Stimulated activated CD4-positive, alpha-beta T cell treated with anti-CD3 and anti-CD28 coated beads, Interleukin-1b, Interleukin-23, amount 100 ng/mL, for 48 hours (primary cell): ENCODE measurements around the gene CDK16.

ENCODE experiments used
- DNase-seq: peaks from one replicate; pipeline ENCODE4 v3.0.0-alpha.2; 2020

Gene CDK16

DNA sequence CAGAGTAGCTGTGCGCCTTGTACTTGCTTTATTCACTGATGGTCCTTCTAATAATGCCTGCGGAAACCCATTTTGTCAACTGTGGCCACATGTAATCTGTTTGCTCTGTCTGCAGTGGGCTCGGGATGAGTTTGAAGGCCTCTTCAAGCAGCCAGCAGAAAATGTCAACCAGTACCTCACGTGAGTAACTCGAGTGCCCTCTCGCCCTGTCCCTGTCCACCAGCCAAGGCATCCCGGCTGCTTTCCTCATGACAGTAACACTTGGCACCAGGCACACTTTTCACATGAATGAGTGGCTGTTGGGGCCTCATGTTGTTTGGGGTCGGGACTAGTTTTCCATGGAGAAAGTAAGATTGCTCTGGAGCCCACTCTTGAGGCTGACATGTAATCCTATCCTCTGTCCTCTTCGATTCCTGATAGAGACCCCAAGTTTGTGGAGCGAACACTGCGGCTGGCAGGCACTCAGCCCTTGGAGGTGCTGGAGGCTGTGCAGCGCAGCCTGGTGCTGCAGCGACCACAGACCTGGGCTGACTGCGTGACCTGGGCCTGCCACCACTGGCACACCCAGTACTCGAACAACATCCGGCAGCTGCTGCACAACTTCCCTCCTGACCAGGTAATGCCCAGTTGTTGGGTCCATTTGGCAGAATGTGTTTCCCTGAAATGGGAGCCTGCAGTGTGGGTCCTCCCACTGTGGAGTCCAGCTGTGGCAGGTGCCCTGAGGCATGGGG lies 8.8 kb upstream of the CDK16 start:
- no peak for DNase-seq

DNA sequence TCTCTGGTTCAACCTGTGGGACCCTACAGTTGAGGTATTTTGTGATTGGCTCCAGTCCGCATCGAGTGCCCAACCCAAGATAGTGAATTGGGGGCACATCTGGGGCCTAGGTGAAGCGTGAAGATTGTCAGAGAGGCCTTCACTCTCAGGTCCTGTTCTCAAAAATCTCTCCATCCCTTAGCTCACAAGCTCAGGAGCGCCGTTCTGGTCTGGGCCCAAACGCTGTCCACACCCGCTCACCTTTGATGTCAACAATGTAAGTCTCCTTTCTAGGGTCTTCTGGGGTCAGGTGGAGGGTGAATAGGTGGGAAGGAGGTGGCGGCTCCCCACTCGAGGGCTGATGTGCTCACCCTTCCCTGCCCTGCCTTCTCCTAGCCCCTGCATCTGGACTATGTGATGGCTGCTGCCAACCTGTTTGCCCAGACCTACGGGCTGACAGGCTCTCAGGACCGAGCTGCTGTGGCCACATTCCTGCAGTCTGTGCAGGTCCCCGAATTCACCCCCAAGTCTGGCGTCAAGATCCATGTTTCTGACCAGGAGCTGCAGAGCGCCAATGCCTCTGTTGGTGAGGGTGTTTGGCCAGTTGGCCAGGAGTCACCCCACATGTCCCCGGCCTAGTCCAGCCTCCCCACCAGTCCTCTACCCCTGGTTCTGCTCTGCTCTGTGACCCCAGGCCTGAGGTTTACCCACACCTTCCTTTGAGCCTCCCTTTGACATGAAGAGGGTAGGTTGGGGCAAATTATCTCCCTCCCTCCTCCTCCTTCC lies 7.6 kb upstream of the CDK16 start:
- no peak for DNase-seq

DNA sequence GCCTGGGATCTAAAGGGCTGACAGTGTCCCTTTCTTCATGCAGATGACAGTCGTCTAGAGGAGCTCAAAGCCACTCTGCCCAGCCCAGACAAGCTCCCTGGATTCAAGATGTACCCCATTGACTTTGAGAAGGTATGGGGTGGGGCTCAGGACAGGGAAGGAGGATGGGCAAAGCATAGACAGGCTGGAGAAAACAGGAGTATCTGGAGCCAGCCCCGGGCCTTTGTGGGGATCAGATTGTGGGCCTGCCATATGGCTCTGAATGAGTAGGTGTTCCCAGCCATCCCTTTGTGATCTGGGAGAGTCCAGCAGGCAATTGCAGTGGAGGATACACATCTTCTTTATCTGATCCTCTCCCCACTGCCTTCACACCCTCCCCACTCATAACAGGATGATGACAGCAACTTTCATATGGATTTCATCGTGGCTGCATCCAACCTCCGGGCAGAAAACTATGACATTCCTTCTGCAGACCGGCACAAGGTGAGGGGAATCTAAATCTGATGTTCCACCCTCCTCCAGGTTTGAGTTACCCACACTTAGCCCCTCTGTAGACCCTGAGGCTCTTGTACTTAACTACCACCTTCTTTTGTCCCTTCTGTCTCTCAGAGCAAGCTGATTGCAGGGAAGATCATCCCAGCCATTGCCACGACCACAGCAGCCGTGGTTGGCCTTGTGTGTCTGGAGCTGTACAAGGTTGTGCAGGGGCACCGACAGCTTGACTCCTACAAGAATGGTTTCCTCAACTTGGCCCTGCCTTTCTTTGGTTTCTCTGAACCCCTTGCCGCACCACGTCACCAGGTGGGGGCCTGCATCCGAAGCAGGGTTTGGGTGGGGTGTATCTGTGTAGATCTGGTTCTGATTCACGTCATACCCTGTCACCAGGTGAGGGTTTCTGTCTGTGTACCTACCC lies 5.8 kb upstream of the CDK16 start:
- DNase-seq: no peak

DNA sequence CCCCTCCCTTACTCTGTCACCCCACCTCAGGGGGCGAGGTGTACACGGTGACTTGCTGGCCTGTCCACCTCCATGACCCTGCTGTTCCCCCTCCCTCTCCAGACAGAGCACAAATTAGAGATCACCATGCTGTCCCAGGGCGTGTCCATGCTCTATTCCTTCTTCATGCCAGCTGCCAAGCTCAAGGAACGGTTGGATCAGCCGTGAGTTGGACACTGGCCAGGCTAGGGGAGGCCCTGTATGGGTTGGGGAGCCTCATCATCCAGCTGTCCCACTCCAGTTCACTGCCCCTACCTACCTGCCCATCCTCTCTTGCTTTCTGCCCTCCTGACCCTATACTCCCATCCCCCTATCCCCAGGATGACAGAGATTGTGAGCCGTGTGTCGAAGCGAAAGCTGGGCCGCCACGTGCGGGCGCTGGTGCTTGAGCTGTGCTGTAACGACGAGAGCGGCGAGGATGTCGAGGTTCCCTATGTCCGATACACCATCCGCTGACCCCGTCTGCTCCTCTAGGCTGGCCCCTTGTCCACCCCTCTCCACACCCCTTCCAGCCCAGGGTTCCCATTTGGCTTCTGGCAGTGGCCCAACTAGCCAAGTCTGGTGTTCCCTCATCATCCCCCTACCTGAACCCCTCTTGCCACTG lies 3.9 kb upstream of the CDK16 start:
- DNase-seq: no peak

DNA sequence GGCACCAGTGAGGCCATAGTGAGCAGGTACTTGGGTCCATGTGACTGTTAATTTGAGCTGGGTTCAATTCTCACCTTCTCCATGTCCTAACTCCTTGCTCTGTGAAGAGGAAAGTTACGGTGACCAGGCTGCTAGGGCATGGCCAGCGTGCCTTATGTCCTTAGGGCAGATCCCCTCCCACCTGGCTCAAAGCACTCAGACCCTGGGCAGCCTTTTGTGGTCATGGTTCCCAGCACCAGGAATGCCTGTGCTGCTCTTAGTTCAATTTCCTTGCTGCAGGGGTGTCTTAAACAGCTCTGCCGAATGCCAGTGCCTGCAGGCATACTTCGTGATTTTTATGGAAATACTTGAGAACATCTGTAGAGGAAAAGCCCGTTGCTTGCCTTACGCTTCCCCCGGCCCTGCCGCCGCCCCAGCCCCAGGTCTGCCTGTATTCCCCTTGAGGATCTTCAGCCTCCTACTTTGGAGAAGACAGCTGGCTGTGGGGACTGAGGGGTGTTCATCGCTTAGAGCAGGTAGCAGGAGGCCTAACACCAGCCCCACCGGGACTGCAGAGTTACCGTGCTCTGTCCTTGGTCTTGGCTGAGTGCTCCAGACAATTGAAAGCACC lies 3.1 kb upstream of the CDK16 start:
- no peak for DNase-seq

DNA sequence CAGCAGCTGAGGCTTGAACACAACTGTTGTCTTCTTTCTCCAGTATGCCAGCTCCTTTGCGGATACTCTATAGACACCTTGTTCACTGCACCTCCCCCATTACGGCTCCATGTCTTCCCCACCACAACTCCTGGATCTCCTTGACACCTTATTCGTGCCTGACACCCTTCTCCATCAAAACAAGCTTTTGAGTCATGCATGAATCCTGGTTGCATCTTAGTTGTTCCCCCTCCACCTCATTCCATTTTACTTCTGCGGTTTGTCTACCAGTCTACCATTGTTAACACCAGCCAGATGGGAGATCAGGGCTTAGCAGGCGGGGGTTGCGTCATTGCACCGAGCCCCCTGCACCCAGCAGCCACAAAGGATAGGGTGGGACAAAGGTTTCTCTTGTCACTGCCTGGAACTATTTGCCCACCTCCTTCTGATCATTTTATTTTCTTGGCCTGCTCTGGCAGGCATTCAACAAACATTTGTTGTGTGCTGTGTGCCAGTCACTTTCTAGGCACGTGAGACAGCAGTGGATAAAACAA lies 2.0 kb upstream of the CDK16 start:
- DNase-seq: no peak

DNA sequence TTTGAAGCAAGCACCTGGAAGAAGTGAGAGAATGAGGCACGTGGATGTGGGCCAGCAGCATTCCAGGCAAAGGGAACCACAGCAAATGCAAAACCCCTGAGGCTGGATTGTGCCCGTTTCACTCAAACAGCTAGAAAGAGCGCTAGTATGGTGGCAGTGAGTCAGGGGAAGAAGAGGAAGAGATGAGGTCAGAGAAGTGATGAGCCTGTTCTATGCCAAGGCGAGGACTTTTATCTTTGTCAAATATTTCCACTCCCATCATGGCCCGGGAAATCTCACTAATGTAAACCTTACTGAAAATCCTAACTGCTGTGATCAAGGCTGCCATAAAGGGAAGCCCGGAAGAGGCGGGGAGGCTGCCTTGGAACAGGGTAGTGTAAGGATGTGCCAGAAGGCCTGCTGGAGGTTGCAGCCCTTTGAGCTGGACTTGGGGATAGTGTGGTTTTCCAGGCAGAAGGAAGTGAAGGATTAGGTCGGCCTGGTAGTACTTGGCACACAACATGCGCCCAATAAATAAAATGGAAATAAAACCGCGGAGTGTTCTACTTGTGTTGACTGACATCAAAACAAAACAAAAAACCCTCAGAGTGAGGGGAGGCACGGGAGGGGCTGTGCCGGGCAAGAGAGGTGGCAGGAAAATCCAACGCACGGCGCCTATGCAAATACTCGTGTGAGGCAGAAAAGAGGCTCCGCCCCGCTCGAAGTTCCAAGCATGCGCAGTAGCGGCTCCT lies 1.2 kb upstream of the CDK16 start:
- peak; percentile 21 for DNase-seq

DNA sequence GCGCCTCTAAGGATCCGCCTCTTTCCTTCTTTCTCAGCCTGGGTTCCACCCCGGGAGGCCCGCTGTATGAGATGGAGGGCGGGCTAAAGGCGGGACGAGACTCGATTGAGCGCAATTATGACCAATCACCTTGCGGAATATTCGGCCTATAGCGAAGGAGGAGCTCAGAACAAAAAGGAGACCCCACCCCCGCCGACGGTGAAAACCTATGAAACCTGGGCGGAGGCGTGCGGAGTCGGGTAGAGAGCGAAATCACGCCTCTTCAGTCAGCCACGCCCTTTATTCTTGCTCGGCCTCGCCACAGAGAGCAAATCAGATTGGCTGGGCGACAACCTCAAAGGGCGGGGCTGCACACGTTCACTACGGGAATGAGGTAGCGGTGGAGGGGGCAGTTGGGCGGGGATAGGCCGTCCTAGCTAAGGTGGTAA lies 615 bp upstream of the CDK16 start:
- DNase-seq: peak; percentile 96

DNA sequence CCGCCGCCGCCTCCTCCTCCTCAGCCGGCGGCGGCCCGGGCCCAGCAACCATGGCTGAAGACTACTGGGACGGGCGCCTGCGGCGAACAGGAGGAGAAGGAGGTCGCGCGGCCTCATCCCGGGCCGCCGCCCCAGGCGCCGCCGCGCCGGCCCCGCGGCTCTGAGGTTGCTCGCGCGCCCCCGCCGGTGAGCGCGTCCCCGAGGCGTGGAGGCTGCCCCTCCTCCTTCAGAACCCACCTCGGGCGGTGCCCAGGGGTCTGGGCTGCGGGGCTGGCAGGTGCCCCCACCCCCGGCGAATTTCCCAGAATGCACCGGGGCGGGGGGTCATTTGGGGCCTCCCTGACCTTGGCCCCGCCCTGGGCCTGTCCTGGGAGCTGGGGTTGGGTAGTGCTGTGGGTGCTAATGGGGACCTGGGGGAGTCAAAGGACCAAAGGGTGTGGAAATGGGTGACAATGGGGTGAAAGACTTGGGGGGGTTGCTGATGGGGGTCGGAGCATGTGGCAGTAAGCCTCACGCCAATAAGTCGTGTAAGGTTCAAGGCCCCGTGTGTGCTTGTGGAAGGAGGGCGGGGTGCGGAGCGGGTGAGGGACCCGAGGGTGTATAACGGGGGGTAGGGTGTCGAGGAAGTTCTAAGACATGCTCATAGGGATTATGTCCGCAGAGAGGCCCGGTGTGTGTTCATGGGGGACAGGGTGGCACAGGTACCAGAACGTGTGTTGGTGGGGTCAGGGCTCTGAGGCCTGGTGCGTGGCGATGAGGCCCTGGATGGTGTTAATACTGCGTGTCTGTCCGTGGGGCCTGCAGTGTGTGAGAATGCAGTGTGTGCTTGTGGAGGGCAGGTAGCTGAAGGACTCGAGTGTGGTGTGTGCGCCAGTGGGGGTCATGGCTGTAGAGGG lies 687 bp downstream of the CDK16 start:
- peak; percentile 39 for DNase-seq

DNA sequence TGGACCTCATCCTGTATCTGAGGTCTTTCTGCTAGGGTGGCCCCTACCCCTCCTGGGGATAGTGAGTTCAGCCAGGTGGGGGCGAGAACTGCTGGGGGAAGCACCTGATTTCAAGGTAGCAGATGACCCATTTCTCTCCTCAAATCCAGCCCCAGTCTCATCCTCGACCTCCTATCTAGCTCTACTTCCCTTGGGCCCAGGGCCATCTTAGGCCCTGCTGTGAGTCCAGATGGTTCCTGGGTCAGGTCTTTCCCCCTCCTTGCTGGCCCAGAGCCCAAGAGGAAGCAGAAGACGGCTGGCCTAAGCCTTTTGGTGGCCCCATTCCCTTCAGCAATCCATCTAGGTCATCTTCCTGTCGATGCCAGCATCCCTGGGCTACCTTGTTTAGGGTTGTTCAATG lies 3.3 kb downstream of the CDK16 start:
- no peak for DNase-seq

DNA sequence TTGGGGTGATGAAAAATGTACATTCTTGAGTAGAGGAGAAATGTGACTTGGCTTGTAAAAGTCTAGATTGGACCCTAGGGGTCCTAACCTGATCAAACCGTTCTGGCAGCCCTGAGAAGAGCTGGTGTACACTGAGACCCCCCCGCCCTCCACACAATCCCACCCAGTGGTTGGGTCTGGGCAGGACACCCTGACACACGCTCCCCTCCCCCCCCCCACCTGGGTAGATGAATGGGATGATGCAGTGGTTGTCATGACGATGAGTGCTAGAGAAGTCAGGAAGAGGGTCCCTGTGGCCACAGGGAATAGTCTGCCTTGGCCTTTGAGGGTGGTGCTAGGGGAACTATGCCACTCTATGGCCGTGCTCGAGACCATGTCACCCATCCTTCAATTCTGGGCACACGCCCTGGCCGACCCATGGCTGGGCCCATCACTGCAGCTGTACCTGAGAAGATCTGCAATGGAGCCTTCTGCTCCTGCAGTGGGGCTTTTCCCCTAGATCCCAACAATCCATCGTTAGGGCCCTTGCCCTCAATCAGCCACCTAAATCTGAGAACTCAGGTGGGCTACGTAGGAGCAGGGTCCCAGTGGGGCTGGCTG lies 4.4 kb downstream of the CDK16 start:
- no peak for DNase-seq

DNA sequence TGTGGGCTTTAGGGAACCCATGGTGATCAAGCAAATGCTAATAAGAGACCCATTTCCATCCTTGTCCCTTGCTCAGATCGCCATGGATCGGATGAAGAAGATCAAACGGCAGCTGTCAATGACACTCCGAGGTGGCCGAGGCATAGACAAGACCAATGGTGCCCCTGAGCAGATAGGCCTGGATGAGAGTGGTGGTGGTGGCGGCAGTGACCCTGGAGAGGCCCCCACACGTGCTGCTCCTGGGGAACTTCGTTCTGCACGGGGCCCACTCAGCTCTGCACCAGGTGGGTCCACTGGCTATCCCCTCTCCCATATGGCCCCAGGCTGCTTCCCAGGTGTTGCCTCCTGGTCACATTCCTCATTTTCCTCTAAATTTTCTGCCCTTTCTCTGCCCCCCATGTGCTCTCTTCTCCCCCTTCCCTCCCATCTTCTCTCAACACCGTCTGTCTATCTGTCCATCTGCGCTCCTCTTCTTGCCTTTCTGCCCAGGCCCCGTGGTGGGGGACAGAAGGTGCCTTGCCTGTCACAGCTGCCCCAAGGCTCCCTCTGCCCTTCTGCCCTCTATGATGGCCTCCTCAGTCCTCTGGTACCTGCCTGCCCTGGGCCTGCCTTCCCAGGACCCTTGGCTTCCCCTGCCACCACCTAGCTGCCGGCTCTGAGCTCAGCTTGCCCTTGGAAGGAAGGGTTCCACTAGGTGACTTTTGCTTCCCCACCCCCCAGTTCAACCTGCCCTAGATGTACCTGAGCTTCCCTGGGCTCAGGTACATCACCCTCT lies 5.2 kb downstream of the CDK16 start:
- DNase-seq: no peak

DNA sequence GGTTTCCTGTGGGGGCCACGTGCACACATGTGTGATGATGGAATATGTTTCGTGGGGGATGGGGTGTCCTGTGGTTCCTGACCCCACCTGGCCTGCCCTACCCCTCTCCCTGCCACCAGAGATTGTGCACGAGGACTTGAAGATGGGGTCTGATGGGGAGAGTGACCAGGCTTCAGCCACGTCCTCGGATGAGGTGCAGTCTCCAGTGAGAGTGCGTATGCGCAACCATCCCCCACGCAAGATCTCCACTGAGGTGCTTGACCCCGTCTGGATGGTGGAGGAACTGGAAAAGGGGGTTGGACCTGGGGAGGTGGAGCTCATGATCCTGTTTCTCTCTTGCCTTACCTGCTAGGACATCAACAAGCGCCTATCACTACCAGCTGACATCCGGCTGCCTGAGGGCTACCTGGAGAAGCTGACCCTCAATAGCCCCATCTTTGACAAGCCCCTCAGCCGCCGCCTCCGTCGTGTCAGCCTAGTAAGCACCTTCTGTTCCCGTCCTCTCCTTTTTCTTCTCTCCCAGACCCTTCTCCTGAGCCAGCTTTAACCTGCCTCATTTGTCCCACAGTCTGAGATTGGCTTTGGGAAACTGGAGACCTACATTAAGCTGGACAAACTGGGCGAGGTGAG lies 5.9 kb downstream of the CDK16 start:
- no peak for DNase-seq

DNA sequence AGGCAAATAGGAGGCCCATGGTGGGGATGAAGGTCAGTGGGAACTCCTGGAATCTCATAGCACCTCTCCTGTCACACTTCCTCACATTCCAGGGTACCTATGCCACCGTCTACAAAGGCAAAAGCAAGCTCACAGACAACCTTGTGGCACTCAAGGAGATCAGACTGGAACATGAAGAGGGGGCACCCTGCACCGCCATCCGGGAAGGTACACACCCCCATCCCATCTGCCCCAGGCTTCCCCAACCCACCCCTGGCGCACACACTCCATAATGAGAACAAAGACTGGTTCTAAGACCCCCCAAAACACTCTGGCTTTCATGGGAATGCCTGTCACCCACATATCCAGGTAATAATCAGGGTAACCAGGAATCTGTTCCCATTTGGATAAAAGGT lies 6.4 kb downstream of the CDK16 start:
- no peak for DNase-seq

DNA sequence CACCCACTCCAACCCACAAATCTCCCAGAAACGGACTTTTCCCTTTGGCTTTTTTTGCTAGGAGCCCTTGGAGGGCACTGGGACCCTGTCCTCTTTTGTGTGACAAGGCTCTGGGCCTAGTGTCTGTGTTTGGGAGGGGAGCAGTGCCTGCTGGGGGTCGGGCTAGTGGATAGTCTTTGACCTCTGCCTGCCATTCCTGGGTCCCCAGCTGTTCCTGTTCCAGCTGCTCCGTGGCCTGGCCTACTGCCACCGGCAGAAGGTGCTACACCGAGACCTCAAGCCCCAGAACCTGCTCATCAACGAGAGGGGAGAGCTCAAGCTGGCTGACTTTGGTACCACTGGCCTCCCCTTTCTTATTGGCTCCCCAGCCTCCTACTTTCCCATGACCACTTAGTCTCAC lies 7.6 kb downstream of the CDK16 start:
- no peak for DNase-seq

DNA sequence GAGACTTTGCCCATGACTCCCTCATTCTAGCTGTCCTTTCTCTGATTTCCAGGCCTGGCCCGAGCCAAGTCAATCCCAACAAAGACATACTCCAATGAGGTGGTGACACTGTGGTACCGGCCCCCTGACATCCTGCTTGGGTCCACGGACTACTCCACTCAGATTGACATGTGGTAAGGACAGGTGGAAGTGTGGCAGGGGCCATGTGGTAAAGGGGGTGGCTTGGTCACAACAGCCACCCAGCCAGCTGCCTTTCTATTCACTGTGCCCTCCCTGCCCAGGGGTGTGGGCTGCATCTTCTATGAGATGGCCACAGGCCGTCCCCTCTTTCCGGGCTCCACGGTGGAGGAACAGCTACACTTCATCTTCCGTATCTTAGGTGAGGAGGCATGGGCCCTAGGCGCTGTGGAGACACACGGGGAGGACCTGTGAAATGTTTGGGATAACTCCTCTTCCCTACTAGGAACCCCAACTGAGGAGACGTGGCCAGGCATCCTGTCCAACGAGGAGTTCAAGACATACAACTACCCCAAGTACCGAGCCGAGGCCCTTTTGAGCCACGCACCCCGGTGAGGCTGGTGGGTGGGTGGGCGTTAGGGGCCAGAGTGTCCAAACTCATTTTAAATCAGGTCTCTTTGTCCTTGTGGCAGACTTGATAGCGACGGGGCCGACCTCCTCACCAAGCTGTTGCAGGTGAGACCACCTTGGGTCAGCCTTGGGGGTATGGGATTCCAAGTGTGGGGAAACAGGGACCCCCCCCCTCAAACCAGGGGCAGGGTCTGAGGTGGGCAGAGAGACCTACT lies 8.3 kb downstream of the CDK16 start:
- no peak for DNase-seq

DNA sequence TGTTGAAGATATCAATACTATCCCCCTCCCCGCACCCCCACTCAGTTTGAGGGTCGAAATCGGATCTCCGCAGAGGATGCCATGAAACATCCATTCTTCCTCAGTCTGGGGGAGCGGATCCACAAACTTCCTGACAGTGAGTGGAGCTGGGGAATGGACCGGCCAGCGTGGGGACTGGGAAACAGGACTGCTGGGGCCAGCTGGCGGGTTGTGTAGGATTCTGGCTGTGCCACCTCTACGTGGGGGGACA lies 8.8 kb downstream of the CDK16 start:
- no peak for DNase-seq
